GM12878 (cell line): ENCODE results near the gene NOL11. TPM values are rescaled to one million over a fixed set of nuclear protein-coding genes. Genes with fewer than 3 reads are reported as not detected.

Source experiments
- ATAC-seq: fragments of 200-7000 bp; cut with Tn5 transposase; 3 replicates; pipeline ENCODE4 v1.9.1; 2020; ENCODE audit warnings: mild to moderate bottlenecking, moderate library complexity
- BruUV-seq: library from RNA; stranded (reverse); fragments of 400-500 nt; replicated peaks from 2 replicates; lab custom pipeline; 2021; lab: Mats Ljungman, UMichigan
- CTCF ChIA-PET: fragments of 300-600 bp; sonication (Branson Sonifier 250); formaldehyde crosslinking; extraction: SDS; loops from one replicate; lab custom pipeline; 2021; ENCODE audit warnings: inconsistent platforms; lab: Yijun Ruan, JAX
- POLR2A ChIA-PET: fragments of 350-600 bp; formaldehyde crosslinking; extraction: SDS; loops from one replicate; lab custom pipeline; 2021; ENCODE audit warnings: inconsistent platforms; lab: Charles Lee
- RAD21 ChIA-PET: fragments of 300-600 bp; sonication (Branson Sonifier 250); formaldehyde crosslinking; loops from one replicate; lab custom pipeline; 2023; ENCODE audit warnings: antibody characterized with exemption; ENCODE audit not compliant: unreplicated experiment; lab: Charles Lee
- SMC1A ChIA-PET: fragments of 300-600 bp; sonication (Branson Sonifier 250); formaldehyde crosslinking; loops from one replicate; lab custom pipeline; 2023; ENCODE audit not compliant: unreplicated experiment, uncharacterized antibody; lab: Charles Lee
- DNase-seq: peaks from one replicate; pipeline ENCODE4 v3.0.0-alpha.2; 2011; ENCODE audit warnings: low read depth, low spot score
- FAIRE-seq: peaks from 3 replicates; lab custom pipeline; 2011; peaks lifted over from hg19 to GRCh38; lab: Jason Lieb, UNC
- H2AFZ ChIP-seq: 2 replicates; pipeline ENCODE4 v1.6.0; 2011; ENCODE audit warnings: low read depth, low read length, control low read depth; ENCODE audit not compliant: control insufficient read depth
- H3K27ac ChIP-seq: 2 replicates; pipeline ENCODE4 v1.5.1; 2011; ENCODE audit warnings: control low read depth; ENCODE audit not compliant: control insufficient read depth, insufficient read depth
- H3K27me3 ChIP-seq, 2 experiments: replicated peaks in 1 of 2; 2 replicates each; pipeline versions ENCODE4 v1.6.0 to v1.6.1; 2011; ENCODE audit warnings: low read length in 1 of 2; ENCODE audit not compliant: control insufficient read depth in 2 of 2, insufficient read depth in 2 of 2
- H3K36me3 ChIP-seq, 2 experiments: 2 replicates each; pipeline ENCODE4 v1.5.1; 2011; ENCODE audit warnings: low read length in 1 of 2; ENCODE audit not compliant: control insufficient read depth in 2 of 2, insufficient read depth in 2 of 2
- H3K4me1 ChIP-seq: 2 replicates; pipeline ENCODE4 v1.6.1; 2011; ENCODE audit warnings: mild to moderate bottlenecking, low read length, moderate library complexity, mixed read lengths; ENCODE audit not compliant: control insufficient read depth, insufficient read depth
- H3K4me2 ChIP-seq: 2 replicates; pipeline ENCODE4 v1.6.0; 2011; ENCODE audit warnings: control low read depth; ENCODE audit not compliant: control insufficient read depth, insufficient read depth
- H3K4me3 ChIP-seq: fragments of 200-600 bp; sonication (generic); 2 replicates; pipeline ENCODE4 v1.5.1; 2016
- H3K79me2 ChIP-seq: 2 replicates; pipeline ENCODE4 v1.6.0; 2011; ENCODE audit warnings: low read length; ENCODE audit not compliant: control insufficient read depth, insufficient read depth
- H3K9ac ChIP-seq: 2 replicates; pipeline ENCODE4 v1.8.0; 2011; ENCODE audit warnings: low read length, control low read depth, mixed read lengths; ENCODE audit not compliant: control insufficient read depth, insufficient read depth
- H3K9me3 ChIP-seq: replicated peaks from 3 replicates; pipeline ENCODE4 v1.5.1; 2011; ENCODE audit warnings: mild to moderate bottlenecking, low read length; ENCODE audit not compliant: control insufficient read depth, insufficient read depth
- H4K20me1 ChIP-seq: 2 replicates; pipeline ENCODE4 v1.6.0; 2011; ENCODE audit not compliant: control insufficient read depth, insufficient read depth
- ELK1 ChIP-seq: IDR thresholded peaks from 2 replicates; pipeline ENCODE4 v1.6.1; 2012; ENCODE audit warnings: low read depth, low read length, improper control_type of control experiment
- IKZF2 ChIP-seq, 2 experiments: fragments of 450-650 bp; IDR thresholded peaks; 2 replicates each; pipeline ENCODE4 v1.6.1; 2017; ENCODE audit warnings: mild to moderate bottlenecking in 2 of 2, moderate library complexity in 2 of 2
- MYB ChIP-seq: fragments of 150-350 bp; IDR thresholded peaks from 2 replicates; pipeline ENCODE4 v1.6.1; 2014; ENCODE audit warnings: mild to moderate bottlenecking, low read depth, low read length, borderline replicate concordance
- PML ChIP-seq: IDR thresholded peaks from 2 replicates; pipeline ENCODE4 v1.6.1; 2012; ENCODE audit warnings: low read length, inconsistent platforms
- RAD51 ChIP-seq: fragments of 450-650 bp; IDR thresholded peaks from 2 replicates; pipeline ENCODE4 v1.6.1; 2016; ENCODE audit warnings: moderate library complexity, mild to moderate bottlenecking, inconsistent platforms
- RBBP5 ChIP-seq: fragments of 200-600 bp; sonication (generic); conservative IDR thresholded peaks from 2 replicates; pipeline ENCODE4 v1.6.1; 2016
- REST ChIP-seq: IDR thresholded peaks from 2 replicates; pipeline ENCODE4 v1.6.1; 2012; ENCODE audit warnings: mild to moderate bottlenecking, low read depth, low read length
- USF2 ChIP-seq: IDR thresholded peaks from 2 replicates; pipeline ENCODE4 v1.6.1; 2011; ENCODE audit warnings: low read depth, low read length, improper control_type of control experiment, borderline replicate concordance
- ZBTB40 ChIP-seq: fragments of 450-650 bp; IDR thresholded peaks from 2 replicates; pipeline ENCODE4 v1.6.1; 2016; ENCODE audit warnings: mild to moderate bottlenecking, moderate library complexity, borderline replicate concordance
- ZNF384 ChIP-seq: IDR thresholded peaks from 2 replicates; pipeline ENCODE4 v1.6.1; 2012; ENCODE audit warnings: low read depth, mild to moderate bottlenecking, low read length, improper control_type of control experiment, borderline replicate concordance
- WGBS: methylation state at CpG from one replicate; pipeline ENCODE4 v1.1.6; 2016; ENCODE audit warnings: low lambda C conversion rate; ENCODE audit not compliant: insufficient replicate concordance, insufficient coverage; ENCODE audit errors: missing lambda C conversion rate; 5-methylcytosine and 5-hydroxymethylcytosine counted together
- in situ Hi-C: fragments of 300-500 bp; cut with MboI; formaldehyde crosslinking; loops from 9 replicates; pipeline ENCODE4 v1.14.3; 2018; ENCODE audit warnings: mixed read lengths
- intact Hi-C: fragments of 100-400 bp; cut with micrococcal nuclease; formaldehyde crosslinking; loops from one replicate; pipeline ENCODE4 v1.14.2; 2022; ENCODE audit not compliant: unreplicated experiment
- polyA plus RNA-seq, 11 experiments: library from polyadenylated mRNA; depleted of rRNA in 4 of 11; unstranded in 6 of 11; stranded (reverse) in 5 of 11; fragments of >200 nt; fragmentation: Nextera tagmentation in 4 of 11; fragmentation: Illumina TruSeq in 1 of 11; extraction: Ambion mirVana in 4 of 11; extraction: Trizol in 1 of 11; gene quantifications; 1 replicate in 1 of 11; 2 replicates in 10 of 11; pipeline versions ENCODE4 v1.2.1 to v1.2.3, GENCODE V29; 2011 to 2016; ENCODE audit warnings: inconsistent platforms in 2 of 11, missing spikeins in 2 of 11, low read depth in 1 of 11
- total RNA-seq, 4 experiments: library from RNA; depleted of rRNA in 3 of 4; stranded (reverse); fragments of >200 nt in 3 of 4; fragmentation: Illumina TruSeq in 1 of 4; extraction: Trizol in 1 of 4; gene quantifications; 2 replicates each; pipeline versions ENCODE4 v1.2.1 to v1.2.3, GENCODE V29; 2013 to 2021
- TF ChIP-seq, protein P1 (sequence below): fragments of 450-650 bp; IDR thresholded peaks from 2 replicates; pipeline ENCODE4 v1.6.1; 2014; ENCODE audit warnings: mild to moderate bottlenecking
- TF ChIP-seq, protein P2 (sequence below): IDR thresholded peaks from 2 replicates; pipeline ENCODE4 v1.6.1; 2012; ENCODE audit warnings: low read depth, low read length, improper control_type of control experiment

NOL11 gene
- total and polyA plus RNA-seq, 10 of the 15 experiments (the other 5 are each of a cell fraction or from before 2014, with no cell fraction given), result 54.8 to 130 (median 94.6) TPM

- Histone ChIP-seq H3K9me3 (no peaks in the 10 kb centered on the region), H3K79me2 (no peaks in the 10 kb centered on the region), H3K4me2 (no peak overlapping the region), H3K27me3 (no peaks in the 10 kb centered on the region), H3K9ac (no peak overlapping the region), H4K20me1 (no peaks in the 10 kb centered on the region), H3K27ac (no peak overlapping the region), H3K36me3 (no peaks in the 10 kb centered on the region), H3K4me1 (no peaks in the 10 kb centered on the region), H2AFZ (no peak overlapping the region), H3K4me3 (no peak overlapping the region)
- FAIRE-seq (no peak), DNase-seq (no peak), ATAC-seq (no peak)
- 95% methylated on average over 3 of the region's 3 CpGs for WGBS
- intact Hi-C loops, result no loop called here
- in situ Hi-C loops, result no loop called here
- ChIA-PET CTCF (interaction anchor here (0.7 to 1.0 kb wide), 2 partner anchors 10 to 66 kb away, joined by 3 to 5 read pairs; no protein-coding TSS in a partner anchor), SMC1A (interaction anchor here (1.3 to 1.8 kb wide), 2 partner anchors 9 to 324 kb away, joined by 4 to 7 read pairs; no protein-coding TSS in a partner anchor), RAD21 (interaction anchor here (0.9 kb wide), 1 partner anchor 9 kb away, joined by 4 read pairs; no protein-coding TSS in a partner anchor), POLR2A (interaction anchor here (0.8 kb wide), 1 partner anchor 22 kb away, joined by 3 read pairs; no protein-coding TSS in a partner anchor)
- no TSS peak for BruUV-seq
- TF ChIP-seq REST (no peak), IKZF2 (IDR thresholded peaks at IDR 0.05) (no peak), PML (no peak), USF2 (no peak), ZNF384 (no peak), RAD51 (no peak), MYB (no peak), ZBTB40 (no peak), RBBP5 (no peak), ELK1 (no peak)
- TF ChIP-seq, protein P1, sequence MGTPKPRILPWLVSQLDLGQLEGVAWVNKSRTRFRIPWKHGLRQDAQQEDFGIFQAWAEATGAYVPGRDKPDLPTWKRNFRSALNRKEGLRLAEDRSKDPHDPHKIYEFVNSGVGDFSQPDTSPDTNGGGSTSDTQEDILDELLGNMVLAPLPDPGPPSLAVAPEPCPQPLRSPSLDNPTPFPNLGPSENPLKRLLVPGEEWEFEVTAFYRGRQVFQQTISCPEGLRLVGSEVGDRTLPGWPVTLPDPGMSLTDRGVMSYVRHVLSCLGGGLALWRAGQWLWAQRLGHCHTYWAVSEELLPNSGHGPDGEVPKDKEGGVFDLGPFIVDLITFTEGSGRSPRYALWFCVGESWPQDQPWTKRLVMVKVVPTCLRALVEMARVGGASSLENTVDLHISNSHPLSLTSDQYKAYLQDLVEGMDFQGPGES, result no peak
- TF ChIP-seq, protein P2, sequence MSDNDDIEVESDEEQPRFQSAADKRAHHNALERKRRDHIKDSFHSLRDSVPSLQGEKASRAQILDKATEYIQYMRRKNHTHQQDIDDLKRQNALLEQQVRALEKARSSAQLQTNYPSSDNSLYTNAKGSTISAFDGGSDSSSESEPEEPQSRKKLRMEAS, result no peak
Measured at GRCh38 chr17:67696347-67696746, 21.4 kb upstream of the NOL11 start.
